Left cardiac atrium (tissue), 4 donors: ENCODE measurements around the gene SLC37A1. TPM values are rescaled to one million over a fixed set of nuclear protein-coding genes. Genes with fewer than 3 reads are reported as not detected.
"Not testable (repeated sequence)": the region's sequence is repeated elsewhere in the genome, so short reads cannot be mapped to it uniquely, and the experiment has no call there.

Experiments
- ATAC-seq, 2 donors: fragments of 200-7000 bp; cut with Tn5 transposase; one replicate each; pipeline ENCODE4 v1.9.1; 2020; ENCODE audit warnings: mild to moderate bottlenecking in 2 of 2, moderate library complexity in 2 of 2
- DNase-seq: peaks from one replicate; pipeline ENCODE4 v3.0.0-alpha.2; 2020
- intact Hi-C, 2 donors: fragments of 100-400 bp; cut with DNase I; formaldehyde crosslinking; loops; one replicate each; pipeline versions ENCODE4 v1.14.1 to v1.15.1; 2022 to 2023
- total RNA-seq, 2 donors: library from RNA; stranded (reverse); fragmentation: NEBNext Ultra II Directional; extraction: Animal tissue kit (Norgen Biotek cat#: 25700); gene quantifications; one replicate each; pipeline ENCODE4 v1.2.1, GENCODE V29; 2021
- donor health status: DM: no; HTN: yes; CAD: no.
- donor health status: DM: no; HTN: yes; CAD: no; lungs with severe emphysema.
- donor health status: DM: yes; HTN: yes; CAD: no.
- donor health status: Dilated cardiomyopathy.

SLC37A1 gene
- total RNA-seq, 2 donors from 2014 or later = 1.9 to 3.7 TPM

- ATAC-seq (no peak), DNase-seq (no peak)
- intact Hi-C loops = loop anchor here in 1 of 2 donors (10.0 kb wide), 1 partner anchor 46 kb away; no protein-coding TSS in a partner anchor
These were observed 105.1 kb downstream of the SLC37A1 start for GRCh38 chr21:42618707-42619102.

GRCh38 chr21:42619166-42619565 lies 105.5 kb downstream of the SLC37A1 start:
- DNase-seq (no peak), ATAC-seq (no peak)
- intact Hi-C loops = loop anchor here in 1 of 2 donors (10.0 kb wide), 1 partner anchor 46 kb away; no protein-coding TSS in a partner anchor

- no peak for DNase-seq
- ATAC-seq = no peak
- intact Hi-C loops = loop anchor here in 1 of 2 donors (10.0 kb wide), 1 partner anchor 45 kb away; no protein-coding TSS in a partner anchor
These were observed 106.2 kb downstream of the SLC37A1 start for GRCh38 chr21:42619841-42620240.

- no peak for DNase-seq
- intact Hi-C loops = no loop called here
- ATAC-seq = peak in 1 of 2 donors; percentile 35
These were observed 107.6 kb downstream of the SLC37A1 start for GRCh38 chr21:42621166-42621818.

- intact Hi-C loops = no loop called here
- no peak for ATAC-seq
- DNase-seq = no peak
These were observed 108.1 kb downstream of the SLC37A1 start for GRCh38 chr21:42621819-42622177.

- DNase-seq (no peak), ATAC-seq (no peak)
- intact Hi-C loops = no loop called here
These were observed 108.6 kb downstream of the SLC37A1 start for GRCh38 chr21:42622284-42622683.

DNA sequence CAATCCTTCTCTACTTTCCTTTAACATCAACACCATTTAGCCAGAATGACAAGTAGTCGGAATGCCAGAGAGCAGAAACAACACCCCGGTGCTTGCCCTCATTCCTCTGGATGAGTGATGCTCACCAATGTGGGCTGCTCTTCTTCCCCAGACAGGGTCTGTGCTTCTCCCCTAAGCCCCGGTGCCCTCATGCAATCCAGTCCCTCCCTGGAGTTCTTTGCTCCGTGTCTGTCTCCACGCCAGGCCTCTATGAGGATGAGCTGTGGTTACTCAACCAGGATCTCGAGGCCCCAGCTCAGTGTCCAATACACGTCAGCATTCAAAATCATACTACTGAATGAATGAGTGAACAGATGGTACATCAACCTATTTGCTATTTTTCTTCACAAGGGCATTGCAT lies 110.0 kb downstream of the SLC37A1 start:
- ATAC-seq = no peak
- DNase-seq = no peak
- intact Hi-C loops = no loop called here

GRCh38 chr21:42624095-42624790 lies 110.6 kb downstream of the SLC37A1 start:
- intact Hi-C loops = no loop called here
- DNase-seq (no peak), ATAC-seq (no peak)

DNA sequence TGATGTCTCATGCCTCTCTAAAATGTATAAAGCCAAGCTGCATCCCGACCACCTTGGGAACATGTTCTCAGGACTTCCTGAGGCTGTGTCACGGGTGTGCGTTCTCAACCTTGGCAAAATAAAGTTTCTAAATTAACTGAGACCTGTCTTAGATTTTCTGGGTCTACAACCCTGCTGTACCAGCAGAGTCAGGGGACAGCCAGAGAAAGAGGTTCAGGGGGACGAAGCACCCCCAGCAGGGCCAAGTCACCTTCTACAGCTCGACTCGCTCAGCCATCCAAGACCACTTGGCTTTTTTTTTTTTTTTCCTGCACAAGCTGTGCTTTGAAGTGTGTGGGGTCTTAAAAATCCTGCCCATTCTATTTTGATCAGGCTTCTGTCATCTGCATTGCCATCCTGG lies 111.3 kb downstream of the SLC37A1 start:
- ATAC-seq (no peak), DNase-seq (no peak)
- intact Hi-C loops = no loop called here

- ATAC-seq (no peak), DNase-seq (no peak)
- intact Hi-C loops = no loop called here
These were observed 112.5 kb downstream of the SLC37A1 start for GRCh38 chr21:42626171-42626570.

DNA sequence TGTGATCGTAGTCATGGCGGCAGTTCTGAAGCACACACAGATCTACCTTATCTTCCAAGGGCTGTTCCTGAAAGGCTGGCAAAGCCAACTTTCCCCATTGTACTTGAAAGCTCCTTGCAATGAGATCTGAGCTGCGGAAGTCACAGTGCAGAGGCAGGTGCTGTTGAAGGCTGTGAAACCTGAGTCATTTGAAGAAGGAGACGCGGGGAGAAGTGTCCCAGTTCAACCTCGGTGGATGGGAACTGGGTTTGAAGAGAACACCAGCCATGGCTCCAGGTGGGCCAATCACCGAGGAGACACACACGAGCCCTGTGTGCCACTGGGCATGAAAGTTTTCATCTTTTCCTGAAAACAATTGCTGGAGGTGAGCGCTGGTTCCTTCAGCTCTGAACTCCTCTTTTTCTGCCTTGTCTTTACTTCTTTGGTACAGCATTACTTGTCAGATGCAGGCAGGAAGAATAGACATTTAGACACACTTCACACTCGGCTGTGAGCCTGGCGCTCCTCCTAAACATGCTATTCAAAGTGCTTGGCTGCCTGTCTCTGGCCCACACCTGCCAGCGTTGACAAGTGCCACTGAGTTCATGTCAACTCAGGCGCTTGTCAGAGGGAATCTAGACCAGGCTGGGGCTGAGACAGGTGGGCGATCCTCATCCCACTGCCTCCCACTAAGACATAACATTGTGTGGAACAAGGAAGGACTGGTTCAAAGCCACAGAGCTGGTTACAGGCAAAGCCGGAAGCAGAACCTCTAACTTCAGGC lies 114.1 kb downstream of the SLC37A1 start:
- DNase-seq (peak; percentile 64), ATAC-seq (peak; percentile 85 to 94)
- intact Hi-C loops = no loop called here

DNA sequence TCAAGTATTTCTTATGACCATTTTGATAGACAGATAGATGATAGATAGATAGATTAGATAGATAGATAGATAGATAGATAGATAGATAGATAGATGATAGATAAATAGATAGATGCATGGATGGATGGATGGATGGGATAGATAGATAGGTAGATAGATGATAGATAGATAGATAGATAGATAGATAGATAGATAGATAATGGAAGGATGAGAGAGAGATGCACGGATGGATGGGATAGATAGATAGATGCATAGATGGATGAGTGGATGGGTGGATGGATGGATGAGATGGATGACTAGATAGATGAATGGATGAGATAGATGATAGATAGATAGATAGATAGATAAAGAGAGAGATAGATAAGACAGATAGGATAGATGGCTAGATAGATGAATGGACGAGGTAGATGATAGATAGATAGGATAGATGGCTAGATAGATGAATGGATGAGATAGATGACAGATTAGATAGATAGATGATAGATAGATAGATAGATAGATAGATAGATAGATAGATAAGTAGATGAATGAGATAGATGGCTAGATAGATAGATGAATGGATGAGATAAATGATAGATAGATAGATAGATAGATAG lies 114.9 kb downstream of the SLC37A1 start:
- ATAC-seq, intact Hi-C loops, DNase-seq: not testable (repeated sequence)

- DNase-seq (no peak), ATAC-seq (no peak)
These were observed 116.4 kb downstream of the SLC37A1 start for GRCh38 chr21:42629933-42630589.

DNA sequence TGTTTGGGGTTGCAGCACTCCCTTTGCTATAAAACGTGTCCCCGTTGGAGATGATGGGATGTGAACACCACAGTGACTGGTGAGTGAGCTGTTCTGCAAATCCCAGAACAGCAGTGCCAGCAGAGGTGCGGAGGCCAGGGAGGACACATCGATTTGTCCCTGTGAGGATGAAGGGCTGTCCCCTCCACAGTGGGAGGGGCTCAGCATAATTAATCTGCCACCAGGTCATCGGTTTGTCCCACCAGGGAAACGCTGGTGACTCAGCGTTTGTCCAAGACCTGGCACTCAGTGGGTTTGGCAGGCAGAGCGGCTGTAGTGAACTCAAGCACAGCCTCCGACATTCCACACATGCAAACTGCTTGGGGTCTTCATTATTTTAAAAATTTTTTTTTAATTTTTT lies 117.0 kb downstream of the SLC37A1 start:
- no peak for DNase-seq
- ATAC-seq = peak in 1 of 2 donors; percentile 16
- intact Hi-C loops = no loop called here

More at GRCh38 chr21:42629933-42630589, 116.4 kb downstream of the SLC37A1 start:
- intact Hi-C loops = no loop called here

Other genes starting within 250 kb of the SLC37A1 start
- 1 to 10 TPM; 4.1 to 9.1 TPM for gene TFF3, start 198.4 kb upstream of the SLC37A1 start, total RNA-seq
- gene TFF2, start 162.9 kb upstream of the SLC37A1 start, total RNA-seq = not detected
- not detected for gene TFF1, start 147.3 kb upstream of the SLC37A1 start, total RNA-seq
- gene TMPRSS3, start 117.8 kb upstream of the SLC37A1 start, total RNA-seq = under 1 TPM; 0.18 to 0.27 TPM
- under 1 TPM; 0.44 to 0.47 TPM for gene UBASH3A, start 110.0 kb upstream of the SLC37A1 start, total RNA-seq
- gene RSPH1, start 17.6 kb upstream of the SLC37A1 start, total RNA-seq = not detected
- 1 to 10 TPM; 3.0 to 6.0 TPM for gene PDE9A, start 139.8 kb downstream of the SLC37A1 start, total RNA-seq